ENCODE measurements around the gene YWHAG. TPM values are rescaled to one million over a fixed set of nuclear protein-coding genes. Genes with fewer than 3 reads are reported as not detected.

The YWHAG gene
- total and polyA plus RNA-seq, 12 donors, result 50.5 to 309 (median 98.0) TPM

DNA sequence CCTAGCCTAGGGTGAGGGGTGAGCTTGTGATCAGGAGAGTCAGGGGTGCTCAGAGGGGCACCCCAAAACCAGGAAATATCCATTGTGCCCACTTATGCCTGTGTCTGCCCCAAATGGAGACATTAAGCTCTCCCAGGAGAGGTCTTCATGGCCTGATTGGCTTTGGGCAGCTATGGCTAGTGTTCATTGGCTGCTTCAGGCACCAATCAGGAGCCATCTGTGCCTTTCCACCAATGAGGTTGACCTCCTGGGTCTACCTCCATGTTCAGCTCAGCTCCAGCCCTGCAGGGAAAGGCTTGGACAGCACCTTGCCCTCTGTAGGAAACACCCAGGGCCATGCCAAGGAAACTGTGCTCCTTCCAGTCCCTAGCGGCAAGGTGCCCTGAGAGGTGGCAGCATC, 80.3 kb downstream of the YWHAG start:
- DNase-seq, result peak in 2 of 7 donors; percentile 38 to 61
- no peak overlapping the region for H3K27ac ChIP-seq
- no peaks in the 10 kb centered on the region for H3K27me3 ChIP-seq
- H3K4me3 ChIP-seq, result no peak overlapping the region
- intact Hi-C loops (cut with DNase I), result no loop called here
- H3K9me3 ChIP-seq (replicated peaks in 1 of 3), result no peaks in the 10 kb centered on the region
- H3K4me1 ChIP-seq (replicated peaks in 1 of 2), result peaks cover 0 to 8% of the 10 kb centered on the region in 2 donors
- no peak for TF ChIP-seq POLR2A (IDR thresholded peaks at IDR 0.05)
- TF ChIP-seq, protein P1, sequence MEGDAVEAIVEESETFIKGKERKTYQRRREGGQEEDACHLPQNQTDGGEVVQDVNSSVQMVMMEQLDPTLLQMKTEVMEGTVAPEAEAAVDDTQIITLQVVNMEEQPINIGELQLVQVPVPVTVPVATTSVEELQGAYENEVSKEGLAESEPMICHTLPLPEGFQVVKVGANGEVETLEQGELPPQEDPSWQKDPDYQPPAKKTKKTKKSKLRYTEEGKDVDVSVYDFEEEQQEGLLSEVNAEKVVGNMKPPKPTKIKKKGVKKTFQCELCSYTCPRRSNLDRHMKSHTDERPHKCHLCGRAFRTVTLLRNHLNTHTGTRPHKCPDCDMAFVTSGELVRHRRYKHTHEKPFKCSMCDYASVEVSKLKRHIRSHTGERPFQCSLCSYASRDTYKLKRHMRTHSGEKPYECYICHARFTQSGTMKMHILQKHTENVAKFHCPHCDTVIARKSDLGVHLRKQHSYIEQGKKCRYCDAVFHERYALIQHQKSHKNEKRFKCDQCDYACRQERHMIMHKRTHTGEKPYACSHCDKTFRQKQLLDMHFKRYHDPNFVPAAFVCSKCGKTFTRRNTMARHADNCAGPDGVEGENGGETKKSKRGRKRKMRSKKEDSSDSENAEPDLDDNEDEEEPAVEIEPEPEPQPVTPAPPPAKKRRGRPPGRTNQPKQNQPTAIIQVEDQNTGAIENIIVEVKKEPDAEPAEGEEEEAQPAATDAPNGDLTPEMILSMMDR (IDR thresholded peaks at IDR 0.05), result no peak
- 91 to 93% methylated on average over 1 of the region's 1 CpG; no CpG with 5 or more reads in 2 of the 4 donors for WGBS, 4 donors
- no peaks in the 10 kb centered on the region for H3K36me3 ChIP-seq (replicated peaks in 1 of 2)

Other genes starting within 250 kb of the YWHAG start
- 10 to 100 TPM; 14.3 to 49.3 (median 32.4) TPM for gene SRRM3, start 157.1 kb downstream of the YWHAG start, total RNA-seq
- gene SRRM3, start 157.1 kb downstream of the YWHAG start, polyA plus RNA-seq, result 100 to 1,000 TPM in 1 of 3 donors, 10 to 100 TPM in 1, 1 to 10 TPM in 1; 5.6 to 140 (median 43.3) TPM
- gene HSPB1, start 56.3 kb downstream of the YWHAG start, total RNA-seq, result 1,000 to 10,000 TPM in 1 of 9 donors, 100 to 1,000 TPM in 7, 10 to 100 TPM in 1; 69.5 to 1,192 (median 720) TPM
- 1,000 to 10,000 TPM in 2 of 3 donors, 10 to 100 TPM in 1; 83.3 to 2,276 (median 1,235) TPM for gene HSPB1, start 56.3 kb downstream of the YWHAG start, polyA plus RNA-seq
- 10 to 100 TPM in 1 of 9 donors, 1 to 10 TPM in 7, under 1 TPM in 1; 0.60 to 10.7 (median 1.9) TPM for gene SSC4D, start 50.7 kb upstream of the YWHAG start, total RNA-seq
- gene SSC4D, start 50.7 kb upstream of the YWHAG start, polyA plus RNA-seq, result 1 to 10 TPM in 2 of 3 donors, under 1 TPM in 1; 0.93 to 8.3 (median 3.9) TPM
- 10 to 100 TPM in 1 of 9 donors, 1 to 10 TPM in 8; 4.2 to 21.3 (median 6.7) TPM for gene ZP3, start 66.0 kb upstream of the YWHAG start, total RNA-seq
- gene ZP3, start 66.0 kb upstream of the YWHAG start, polyA plus RNA-seq, result 10 to 100 TPM in 1 of 3 donors, 1 to 10 TPM in 2; 2.2 to 13.3 (median 9.8) TPM
- gene DTX2, start 102.7 kb upstream of the YWHAG start, total RNA-seq, result 10 to 100 TPM in 8 of 9 donors, 1 to 10 TPM in 1; 3.9 to 21.7 (median 16.0) TPM
- 10 to 100 TPM in 2 of 3 donors, 1 to 10 TPM in 1; 2.8 to 83.7 (median 23.2) TPM for gene DTX2, start 102.7 kb upstream of the YWHAG start, polyA plus RNA-seq
- 1 to 10 TPM in 3 of 9 donors, under 1 TPM in 5, not detected in 1; 0.22 to 2.6 (median 0.89) TPM for gene UPK3B, start 151.6 kb upstream of the YWHAG start, total RNA-seq
- under 1 TPM in 2 of 3 donors, not detected in 1; 0.56 to 0.84 TPM for gene UPK3B, start 151.6 kb upstream of the YWHAG start, polyA plus RNA-seq
- gene SPDYE16, start 184.3 kb upstream of the YWHAG start, total RNA-seq, result 1 to 10 TPM in 1 of 9 donors, under 1 TPM in 5, not detected in 3; 0.18 to 2.9 (median 0.50) TPM
- under 1 TPM; 0.16 to 0.40 (median 0.22) TPM for gene SPDYE16, start 184.3 kb upstream of the YWHAG start, polyA plus RNA-seq